Caco-2 (cell line): ENCODE measurements around the gene ASPG. TPM values are rescaled to one million over a fixed set of nuclear protein-coding genes. Genes with fewer than 3 reads are reported as not detected.

Source experiments
- BruUV-seq: library from RNA; stranded (reverse); fragments of 400-500 nt; replicated peaks from 2 replicates; lab custom pipeline; 2021; lab: Mats Ljungman, UMichigan
- CTCF ChIA-PET: fragments of 300-600 bp; sonication (Branson Sonifier 250); formaldehyde crosslinking; loops from one replicate; lab custom pipeline; 2022; ENCODE audit warnings: antibody characterized with exemption; lab: Charles Lee
- POLR2A ChIA-PET: fragments of 300-600 bp; sonication (Branson Sonifier 250); formaldehyde crosslinking; loops from one replicate; lab custom pipeline; 2022; ENCODE audit warnings: antibody characterized with exemption; lab: Charles Lee
- DNase-seq, 2 experiments: peaks; one replicate each; pipeline versions ENCODE4 v3.0.0 to v3.0.0-alpha.2; 2020 to 2022
- H3K27me3 ChIP-seq: replicated peaks from 2 replicates; pipeline ENCODE4 v1.6.0; 2011; ENCODE audit warnings: low read length; ENCODE audit not compliant: control insufficient read depth, insufficient read depth
- H3K36me3 ChIP-seq: 2 replicates; pipeline ENCODE4 v1.5.1; 2011; ENCODE audit warnings: low read length; ENCODE audit not compliant: control insufficient read depth, insufficient read depth
- H3K4me1 ChIP-seq: fragments of 250-450 bp; sonication (Bioruptor Pico); 2 replicates; pipeline ENCODE4 v1.5.1; 2020; ENCODE audit warnings: mild to moderate bottlenecking
- H3K4me3 ChIP-seq: 2 replicates; pipeline ENCODE4 v1.5.1; 2011; ENCODE audit warnings: low read depth, mild to moderate bottlenecking, control low read depth, low read length
- H3K9me3 ChIP-seq: fragments of 250-450 bp; sonication (Bioruptor Pico); 2 replicates; pipeline ENCODE4 v1.5.1; 2020; ENCODE audit warnings: mild to moderate bottlenecking, moderate library complexity
- H3K27ac Mint-ChIP-seq: one replicate; pipeline ENCODE4 v1.8.0; 2022; ENCODE audit warnings: mixed read lengths; ENCODE audit not compliant: unreplicated experiment
- H3K27me3 Mint-ChIP-seq: one replicate; pipeline ENCODE4 v1.8.0; 2022; ENCODE audit warnings: mixed read lengths; ENCODE audit not compliant: insufficient read depth, unreplicated experiment
- H3K36me3 Mint-ChIP-seq: one replicate; pipeline ENCODE4 v1.8.0; 2022; ENCODE audit warnings: mild to moderate bottlenecking, mixed read lengths; ENCODE audit not compliant: insufficient read depth, unreplicated experiment
- H3K4me1 Mint-ChIP-seq: one replicate; pipeline ENCODE4 v1.8.0; 2022; ENCODE audit warnings: low read depth, mixed read lengths; ENCODE audit not compliant: unreplicated experiment
- H3K4me3 Mint-ChIP-seq: one replicate; pipeline ENCODE4 v1.8.0; 2022; ENCODE audit warnings: mild to moderate bottlenecking, moderate library complexity, mixed read lengths; ENCODE audit not compliant: unreplicated experiment
- H3K9me3 Mint-ChIP-seq: one replicate; pipeline ENCODE4 v1.8.0; 2022; ENCODE audit warnings: mixed read lengths; ENCODE audit not compliant: unreplicated experiment
- intact Hi-C: fragments of 100-400 bp; cut with micrococcal nuclease; formaldehyde crosslinking; loops from one replicate; pipeline ENCODE4 v1.10.0; 2022; ENCODE audit not compliant: unreplicated experiment
- total RNA-seq: library from RNA; stranded (reverse); gene quantifications from 2 replicates; pipeline ENCODE4 v1.2.3, GENCODE V29; 2022
- TF ChIP-seq, protein P1 (sequence below), 2 experiments: fragments of 200-600 bp in 1 of 2; IDR thresholded peaks; 1 replicate in 1 of 2; 2 replicates in 1 of 2; pipeline versions ENCODE4 v1.5.1 to v1.8.0; 2011 to 2022; ENCODE audit warnings: antibody characterized with exemption in 1 of 2, control low read depth in 1 of 2, inconsistent platforms in 1 of 2, low read depth in 1 of 2, low read length in 1 of 2, mild to moderate bottlenecking in 1 of 2, moderate library complexity in 1 of 2; ENCODE audit not compliant: insufficient read depth in 1 of 2, severe bottlenecking in 1 of 2, unreplicated experiment in 1 of 2

ASPG gene
- total RNA-seq, 1 experiment from 2014 or later: not detected

DNA sequence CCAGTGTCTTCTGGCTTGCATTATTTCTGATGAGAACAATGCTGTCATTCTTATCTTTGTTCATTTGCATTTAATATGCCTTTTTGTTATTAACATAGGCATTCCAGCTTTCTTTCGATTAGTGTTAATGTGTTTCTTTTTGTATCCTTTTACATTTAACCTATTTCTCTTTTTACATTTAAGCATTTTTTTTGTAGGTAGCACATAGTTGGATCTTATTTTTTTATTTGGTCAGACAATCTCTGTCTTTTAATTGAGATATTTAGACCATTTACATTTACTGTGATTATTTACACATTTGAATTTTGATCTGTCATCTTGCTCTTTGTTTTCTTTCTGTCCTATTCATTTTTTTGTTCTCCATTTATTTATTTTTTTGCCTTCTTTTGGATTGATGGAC lies 38.4 kb downstream of the ASPG start:
- no peaks in the 10 kb centered on the region for H3K36me3 Mint-ChIP-seq
- ChIA-PET CTCF (no interaction called here), POLR2A (no interaction called here)
- H3K4me1 Mint-ChIP-seq: no peaks in the 10 kb centered on the region
- Histone ChIP-seq H3K4me1 (no peaks in the 10 kb centered on the region), H3K36me3 (no peaks in the 10 kb centered on the region), H3K4me3 (no peak overlapping the region), H3K27me3 (no peaks in the 10 kb centered on the region), H3K9me3 (peaks cover 20% of the 10 kb centered on the region)
- peaks cover 56% of the 10 kb centered on the region for H3K9me3 Mint-ChIP-seq
- BruUV-seq: no TSS peak
- no peak overlapping the region for H3K27ac Mint-ChIP-seq
- H3K4me3 Mint-ChIP-seq: no peak overlapping the region
- TF ChIP-seq, protein P1, sequence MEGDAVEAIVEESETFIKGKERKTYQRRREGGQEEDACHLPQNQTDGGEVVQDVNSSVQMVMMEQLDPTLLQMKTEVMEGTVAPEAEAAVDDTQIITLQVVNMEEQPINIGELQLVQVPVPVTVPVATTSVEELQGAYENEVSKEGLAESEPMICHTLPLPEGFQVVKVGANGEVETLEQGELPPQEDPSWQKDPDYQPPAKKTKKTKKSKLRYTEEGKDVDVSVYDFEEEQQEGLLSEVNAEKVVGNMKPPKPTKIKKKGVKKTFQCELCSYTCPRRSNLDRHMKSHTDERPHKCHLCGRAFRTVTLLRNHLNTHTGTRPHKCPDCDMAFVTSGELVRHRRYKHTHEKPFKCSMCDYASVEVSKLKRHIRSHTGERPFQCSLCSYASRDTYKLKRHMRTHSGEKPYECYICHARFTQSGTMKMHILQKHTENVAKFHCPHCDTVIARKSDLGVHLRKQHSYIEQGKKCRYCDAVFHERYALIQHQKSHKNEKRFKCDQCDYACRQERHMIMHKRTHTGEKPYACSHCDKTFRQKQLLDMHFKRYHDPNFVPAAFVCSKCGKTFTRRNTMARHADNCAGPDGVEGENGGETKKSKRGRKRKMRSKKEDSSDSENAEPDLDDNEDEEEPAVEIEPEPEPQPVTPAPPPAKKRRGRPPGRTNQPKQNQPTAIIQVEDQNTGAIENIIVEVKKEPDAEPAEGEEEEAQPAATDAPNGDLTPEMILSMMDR (IDR thresholded peaks at IDR 0.05; ENCODE audit: insufficient read depth in 1 of 2, low read depth in 1 of 2, low read length in 1 of 2, severe bottlenecking in 1 of 2, unreplicated experiment in 1 of 2): no peak
- intact Hi-C loops: no loop called here
- H3K27me3 Mint-ChIP-seq: peaks cover 3% of the 10 kb centered on the region
- DNase-seq: no peak

- H3K36me3 ChIP-seq: no peaks in the 10 kb centered on the region
- intact Hi-C loops: no loop called here
- H3K4me3 ChIP-seq: no peak overlapping the region
- no peaks in the 10 kb centered on the region for H3K27me3 ChIP-seq
- TF ChIP-seq, protein P1 (IDR thresholded peaks at IDR 0.05; ENCODE audit: insufficient read depth in 1 of 2, low read depth in 1 of 2, low read length in 1 of 2, severe bottlenecking in 1 of 2, unreplicated experiment in 1 of 2): no peak
- peaks cover 25% of the 10 kb centered on the region for H3K9me3 ChIP-seq
- no peak for DNase-seq
- Mint-ChIP-seq H3K36me3 (no peaks in the 10 kb centered on the region), H3K9me3 (peaks cover 67% of the 10 kb centered on the region), H3K27ac (no peak overlapping the region), H3K4me3 (no peak overlapping the region), H3K27me3 (peaks cover 3% of the 10 kb centered on the region), H3K4me1 (no peaks in the 10 kb centered on the region)
- BruUV-seq: no TSS peak
- CTCF ChIA-PET: no interaction called here
- no peaks in the 10 kb centered on the region for H3K4me1 ChIP-seq
- POLR2A ChIA-PET: no interaction called here
These were observed 39.5 kb downstream of the ASPG start for GRCh38 chr14:104125011-104125410.

DNA sequence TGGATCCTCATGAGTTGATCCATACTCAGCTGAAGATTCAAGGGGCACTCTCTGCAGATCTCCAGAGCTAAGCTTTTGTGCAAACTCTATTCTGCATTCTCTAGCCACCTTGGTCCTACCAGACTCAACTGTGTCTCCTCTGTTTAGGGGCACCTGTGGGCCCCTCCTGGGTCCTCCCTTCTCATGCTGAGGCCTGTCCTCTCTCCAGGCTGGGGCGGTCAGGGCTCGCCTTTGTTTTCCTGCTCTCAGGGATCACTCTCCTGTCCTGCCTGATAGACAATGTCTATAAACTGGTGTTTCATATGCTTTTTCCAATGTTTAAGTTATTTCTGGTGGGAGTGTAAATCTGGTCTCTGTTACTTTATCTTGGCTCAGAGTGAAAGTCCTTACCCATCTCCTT lies 41.3 kb downstream of the ASPG start:
- Mint-ChIP-seq H3K36me3 (no peaks in the 10 kb centered on the region), H3K4me1 (no peaks in the 10 kb centered on the region), H3K9me3 (peaks cover 70% of the 10 kb centered on the region), H3K27ac (no peak overlapping the region), H3K4me3 (no peak overlapping the region), H3K27me3 (peaks cover 5% of the 10 kb centered on the region)
- TF ChIP-seq, protein P1 (IDR thresholded peaks at IDR 0.05; ENCODE audit: insufficient read depth in 1 of 2, low read depth in 1 of 2, low read length in 1 of 2, severe bottlenecking in 1 of 2, unreplicated experiment in 1 of 2): no peak
- no peak for DNase-seq
- Histone ChIP-seq H3K27me3 (no peaks in the 10 kb centered on the region; the same call in 1 of the 2 replicates), H3K4me1 (no peaks in the 10 kb centered on the region), H3K9me3 (peaks cover 31% of the 10 kb centered on the region), H3K4me3 (no peak overlapping the region), H3K36me3 (no peaks in the 10 kb centered on the region)
- ChIA-PET POLR2A (no interaction called here), CTCF (no interaction called here)
- intact Hi-C loops: no loop called here
- BruUV-seq: no TSS peak
